MM.1S (cell line): ENCODE measurements around the gene LFNG.

ENCODE experiments used
- DNase-seq: peaks from one replicate; pipeline ENCODE4 v3.0.0-alpha.2; 2015
- H2AFZ ChIP-seq: fragments of 300-600 bp; sonication (generic); 2 replicates; pipeline ENCODE4 v1.6.0; 2016; ENCODE audit warnings: antibody characterized with exemption, low read length
- H3F3A ChIP-seq: fragments of 300-600 bp; sonication (generic); 2 replicates; pipeline ENCODE4 v1.6.1; 2016; ENCODE audit warnings: mild to moderate bottlenecking, antibody characterized with exemption, low read length, moderate library complexity, mixed read lengths; ENCODE audit not compliant: insufficient read depth
- H3K27ac ChIP-seq: fragments of 300-600 bp; sonication (generic); 2 replicates; pipeline ENCODE4 v1.5.1; 2016; ENCODE audit warnings: mild to moderate bottlenecking, low read length
- H3K27me3 ChIP-seq: fragments of 300-600 bp; sonication (generic); replicated peaks from 2 replicates; pipeline ENCODE4 v1.6.0; 2016; ENCODE audit warnings: low read length; ENCODE audit not compliant: insufficient read depth
- H3K36me3 ChIP-seq: fragments of 300-600 bp; sonication (generic); replicated peaks from 2 replicates; pipeline ENCODE4 v1.6.1; 2016; ENCODE audit warnings: mild to moderate bottlenecking, low read length, mixed read lengths; ENCODE audit not compliant: insufficient read depth
- H3K4me1 ChIP-seq: fragments of 300-600 bp; sonication (generic); 2 replicates; pipeline ENCODE4 v1.6.1; 2016; ENCODE audit warnings: low read length, mixed read lengths
- H3K4me2 ChIP-seq: fragments of 300-600 bp; sonication (generic); 2 replicates; pipeline ENCODE4 v1.6.0; 2016; ENCODE audit warnings: low read depth, low read length
- H3K4me3 ChIP-seq: fragments of 300-600 bp; sonication (generic); 2 replicates; pipeline ENCODE4 v1.5.1; 2016; ENCODE audit warnings: low read length, mixed read lengths
- H3K79me2 ChIP-seq: fragments of 300-600 bp; sonication (generic); 2 replicates; pipeline ENCODE4 v1.6.1; 2016; ENCODE audit warnings: mixed run types, low read length, mixed read lengths
- H3K9ac ChIP-seq: fragments of 300-600 bp; sonication (generic); 2 replicates; pipeline ENCODE4 v1.6.1; 2016; ENCODE audit warnings: low read length, mixed read lengths
- H3K9me2 ChIP-seq: fragments of 300-600 bp; sonication (generic); replicated peaks from 2 replicates; pipeline ENCODE4 v1.6.1; 2016; ENCODE audit warnings: mild to moderate bottlenecking, low read length, mixed read lengths; ENCODE audit not compliant: insufficient read depth
- H3K9me3 ChIP-seq: fragments of 300-600 bp; sonication (generic); replicated peaks from 2 replicates; pipeline ENCODE4 v1.6.1; 2016; ENCODE audit warnings: mild to moderate bottlenecking, low read length, mixed read lengths; ENCODE audit not compliant: insufficient read depth
- H4K20me1 ChIP-seq: fragments of 300-600 bp; sonication (generic); 2 replicates; pipeline ENCODE4 v1.6.1; 2016; ENCODE audit warnings: mild to moderate bottlenecking, low read length, moderate library complexity, mixed read lengths; ENCODE audit not compliant: insufficient read depth
- CTCF ChIP-seq: fragments of 300-600 bp; sonication (generic); IDR thresholded peaks from 2 replicates; pipeline ENCODE4 v1.5.1; 2016; ENCODE audit warnings: antibody characterized with exemption, low read length, mixed read lengths
- EZH2 ChIP-seq: fragments of 300-600 bp; sonication (generic); optimal IDR thresholded peaks from 2 replicates; pipeline ENCODE3; 2017; ENCODE audit warnings: low read depth, mild to moderate bottlenecking, antibody characterized with exemption, low read length, mixed read lengths
- EZH2phosphoT487 ChIP-seq: fragments of 300-600 bp; sonication (generic); IDR thresholded peaks from 2 replicates; pipeline ENCODE4 v1.6.1; 2018; ENCODE audit warnings: antibody characterized with exemption, low read length

Gene LFNG

GRCh38 chr7:2567679-2568278 lies 48.2 kb downstream of the LFNG start:
- Histone ChIP-seq H3K9me2 (no peaks in the 10 kb centered on the region), H3K27me3 (no peaks in the 10 kb centered on the region), H3K4me3 (peak overlapping the region; percentile 48), H3K9me3 (no peaks in the 10 kb centered on the region), H3K79me2 (peaks cover 13% of the 10 kb centered on the region), H3F3A (peaks cover 16% of the 10 kb centered on the region), H3K36me3 (no peaks in the 10 kb centered on the region), H3K9ac (peak overlapping the region; percentile 28; the same call in 1 of the 2 replicates), H3K4me1 (peaks cover 14% of the 10 kb centered on the region), H3K4me2 (peak overlapping the region; percentile 87), H4K20me1 (no peaks in the 10 kb centered on the region), H3K27ac (peak overlapping the region; percentile 62; the same call in 1 of the 2 replicates), H2AFZ (peak overlapping the region; percentile 22)
- no peak for DNase-seq
- TF ChIP-seq CTCF (no peak), EZH2 (no peak), EZH2phosphoT487 (no peak)

- no peak overlapping the region for H3K9ac ChIP-seq
- H3K36me3 ChIP-seq = no peaks in the 10 kb centered on the region
- H3K4me2 ChIP-seq = no peak overlapping the region
- no peak overlapping the region for H3K4me3 ChIP-seq
- no peaks in the 10 kb centered on the region for H3K27me3 ChIP-seq
- H3K9me2 ChIP-seq = no peaks in the 10 kb centered on the region
- H3K9me3 ChIP-seq = no peaks in the 10 kb centered on the region
- peaks cover 16% of the 10 kb centered on the region for H3F3A ChIP-seq
- TF ChIP-seq EZH2 (no peak), EZH2phosphoT487 (no peak), CTCF (no peak)
- H3K79me2 ChIP-seq = peaks cover 10% of the 10 kb centered on the region
- no peak for DNase-seq
- no peaks in the 10 kb centered on the region for H4K20me1 ChIP-seq
- H3K4me1 ChIP-seq = peaks cover 14% of the 10 kb centered on the region
- H3K27ac ChIP-seq = no peak overlapping the region
- H2AFZ ChIP-seq = no peak overlapping the region
These were observed 49.1 kb downstream of the LFNG start for GRCh38 chr7:2568521-2569223.

GRCh38 chr7:2569421-2569820 lies 49.8 kb downstream of the LFNG start:
- Histone ChIP-seq H3K27me3 (no peaks in the 10 kb centered on the region), H2AFZ (no peak overlapping the region), H4K20me1 (no peaks in the 10 kb centered on the region), H3K36me3 (no peaks in the 10 kb centered on the region), H3K4me2 (no peak overlapping the region), H3K79me2 (peaks cover 10% of the 10 kb centered on the region), H3K4me1 (peaks cover 14% of the 10 kb centered on the region), H3K4me3 (no peak overlapping the region), H3K9ac (no peak overlapping the region), H3K9me2 (no peaks in the 10 kb centered on the region), H3K27ac (no peak overlapping the region), H3K9me3 (no peaks in the 10 kb centered on the region), H3F3A (peaks cover 16% of the 10 kb centered on the region)
- TF ChIP-seq CTCF (no peak), EZH2phosphoT487 (no peak), EZH2 (no peak)
- no peak for DNase-seq
